ENCODE data around the gene THEMIS.

DNA sequence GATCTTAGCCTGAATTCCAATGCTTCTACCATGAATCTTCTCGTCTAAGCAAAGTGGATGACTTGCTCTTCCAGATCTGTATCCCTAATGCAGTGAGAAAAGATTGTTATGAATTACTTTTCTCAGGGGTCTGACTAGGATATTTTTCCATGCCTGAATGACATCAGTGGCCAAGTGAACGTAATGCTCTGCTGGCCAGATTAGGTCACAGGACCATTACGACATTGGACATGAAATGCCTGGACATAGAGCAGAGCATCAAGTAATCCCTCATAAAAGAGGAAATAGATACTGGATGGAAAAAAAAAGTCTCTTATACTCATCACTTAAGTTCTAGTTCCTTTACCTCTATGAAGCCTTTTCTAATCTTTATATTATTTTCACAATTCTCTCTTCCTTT lies 12.1 kb upstream of the THEMIS start:
- TF ChIP-seq, protein P1, sequence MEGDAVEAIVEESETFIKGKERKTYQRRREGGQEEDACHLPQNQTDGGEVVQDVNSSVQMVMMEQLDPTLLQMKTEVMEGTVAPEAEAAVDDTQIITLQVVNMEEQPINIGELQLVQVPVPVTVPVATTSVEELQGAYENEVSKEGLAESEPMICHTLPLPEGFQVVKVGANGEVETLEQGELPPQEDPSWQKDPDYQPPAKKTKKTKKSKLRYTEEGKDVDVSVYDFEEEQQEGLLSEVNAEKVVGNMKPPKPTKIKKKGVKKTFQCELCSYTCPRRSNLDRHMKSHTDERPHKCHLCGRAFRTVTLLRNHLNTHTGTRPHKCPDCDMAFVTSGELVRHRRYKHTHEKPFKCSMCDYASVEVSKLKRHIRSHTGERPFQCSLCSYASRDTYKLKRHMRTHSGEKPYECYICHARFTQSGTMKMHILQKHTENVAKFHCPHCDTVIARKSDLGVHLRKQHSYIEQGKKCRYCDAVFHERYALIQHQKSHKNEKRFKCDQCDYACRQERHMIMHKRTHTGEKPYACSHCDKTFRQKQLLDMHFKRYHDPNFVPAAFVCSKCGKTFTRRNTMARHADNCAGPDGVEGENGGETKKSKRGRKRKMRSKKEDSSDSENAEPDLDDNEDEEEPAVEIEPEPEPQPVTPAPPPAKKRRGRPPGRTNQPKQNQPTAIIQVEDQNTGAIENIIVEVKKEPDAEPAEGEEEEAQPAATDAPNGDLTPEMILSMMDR (IDR thresholded peaks at IDR 0.05 in 8 of 11, conservative IDR thresholded peaks at IDR 0.05 in 3 of 11) = no peak
- no peak for TF ChIP-seq POLR2A (IDR thresholded peaks at IDR 0.05)

Measured in spleen (tissue), 7 donors.